Measurements from ENCODE around the gene TRPV2. TPM values are rescaled to one million over a fixed set of nuclear protein-coding genes. Genes with fewer than 3 reads are reported as not detected.

Gene TRPV2
- total and polyA plus RNA-seq, 7 donors = 3.7 to 14.0 (median 9.3) TPM

GRCh38 chr17:16479264-16479663 lies 63.9 kb downstream of the TRPV2 start:
- no peaks in the 10 kb centered on the region for H3K9me3 ChIP-seq
- no peak for TF ChIP-seq CTCF (IDR thresholded peaks at IDR 0.05)
- no peak for TF ChIP-seq POLR2A (IDR thresholded peaks at IDR 0.05)
- no peak for TF ChIP-seq EP300 (IDR thresholded peaks at IDR 0.05)
- no peaks in the 10 kb centered on the region for H3K27me3 ChIP-seq
- 92 to 95% methylated on average over 2 of the region's 2 CpGs for WGBS, 2 donors
- DNase-seq = no peak
- H3K4me3 ChIP-seq = no peak overlapping the region
- H3K27ac ChIP-seq = peak overlapping the region; percentile 6 to 79 (median 60)
- H3K36me3 ChIP-seq = no peaks in the 10 kb centered on the region
- intact Hi-C loops (cut with DNase I) = no loop called here
- H3K4me1 ChIP-seq = peaks cover 0 to 36% (median 29%) of the 10 kb centered on the region in 4 donors

- no peak for DNase-seq
- intact Hi-C loops (cut with DNase I) = no loop called here
- Histone ChIP-seq H3K9me3 (no peaks in the 10 kb centered on the region), H3K4me3 (no peak overlapping the region), H3K4me1 (peaks cover 0 to 53% (median 46%) of the 10 kb centered on the region in 4 donors), H3K36me3 (no peaks in the 10 kb centered on the region), H3K27me3 (no peaks in the 10 kb centered on the region), H3K27ac (no peak overlapping the region)
- TF ChIP-seq POLR2A (IDR thresholded peaks at IDR 0.05) (no peak), POLR2AphosphoS5 (IDR thresholded peaks at IDR 0.05) (no peak), EP300 (IDR thresholded peaks at IDR 0.05) (no peak), CTCF (IDR thresholded peaks at IDR 0.05) (no peak)
- WGBS, 2 donors = 71 to 88% methylated on average over 6 of the region's 6 CpGs
These were observed 65.6 kb downstream of the TRPV2 start for GRCh38 chr17:16480995-16481394.

- no peak overlapping the region for H3K4me3 ChIP-seq
- peaks cover 0 to 61% (median 53%) of the 10 kb centered on the region in 4 donors for H3K4me1 ChIP-seq
- H3K27ac ChIP-seq = no peak overlapping the region
- intact Hi-C loops (cut with DNase I) = no loop called here
- 93 to 94% methylated on average over 8 of the region's 8 CpGs for WGBS, 2 donors
- TF ChIP-seq POLR2A (IDR thresholded peaks at IDR 0.05) (no peak), EP300 (IDR thresholded peaks at IDR 0.05) (no peak), POLR2AphosphoS5 (IDR thresholded peaks at IDR 0.05) (no peak), CTCF (IDR thresholded peaks at IDR 0.05) (no peak)
- no peaks in the 10 kb centered on the region for H3K9me3 ChIP-seq
- H3K36me3 ChIP-seq = no peaks in the 10 kb centered on the region
- DNase-seq = no peak
- H3K27me3 ChIP-seq = no peaks in the 10 kb centered on the region
These were observed 66.9 kb downstream of the TRPV2 start for GRCh38 chr17:16482253-16482652.

- H3K4me1 ChIP-seq = peaks cover 0 to 54% (median 45%) of the 10 kb centered on the region in 4 donors
- no peaks in the 10 kb centered on the region for H3K27me3 ChIP-seq
- 91 to 94% methylated on average over 8 of the region's 8 CpGs for WGBS, 2 donors
- H3K4me3 ChIP-seq = no peak overlapping the region
- no peak overlapping the region for H3K27ac ChIP-seq
- TF ChIP-seq POLR2AphosphoS5 (IDR thresholded peaks at IDR 0.05) = no peak
- TF ChIP-seq EP300 (IDR thresholded peaks at IDR 0.05) = no peak
- no peak for TF ChIP-seq POLR2A (IDR thresholded peaks at IDR 0.05)
- no peak for TF ChIP-seq CTCF (IDR thresholded peaks at IDR 0.05)
- no peak for DNase-seq
- no peaks in the 10 kb centered on the region for H3K36me3 ChIP-seq
- intact Hi-C loops (cut with DNase I) = no loop called here
- H3K9me3 ChIP-seq = no peaks in the 10 kb centered on the region
These were observed 67.8 kb downstream of the TRPV2 start for GRCh38 chr17:16483021-16483645.
